ENCODE measurements around the gene HYAL1. TPM values are rescaled to one million over a fixed set of nuclear protein-coding genes. Genes with fewer than 3 reads are reported as not detected.

Gene HYAL1
- total RNA-seq = 4.1 TPM

DNA sequence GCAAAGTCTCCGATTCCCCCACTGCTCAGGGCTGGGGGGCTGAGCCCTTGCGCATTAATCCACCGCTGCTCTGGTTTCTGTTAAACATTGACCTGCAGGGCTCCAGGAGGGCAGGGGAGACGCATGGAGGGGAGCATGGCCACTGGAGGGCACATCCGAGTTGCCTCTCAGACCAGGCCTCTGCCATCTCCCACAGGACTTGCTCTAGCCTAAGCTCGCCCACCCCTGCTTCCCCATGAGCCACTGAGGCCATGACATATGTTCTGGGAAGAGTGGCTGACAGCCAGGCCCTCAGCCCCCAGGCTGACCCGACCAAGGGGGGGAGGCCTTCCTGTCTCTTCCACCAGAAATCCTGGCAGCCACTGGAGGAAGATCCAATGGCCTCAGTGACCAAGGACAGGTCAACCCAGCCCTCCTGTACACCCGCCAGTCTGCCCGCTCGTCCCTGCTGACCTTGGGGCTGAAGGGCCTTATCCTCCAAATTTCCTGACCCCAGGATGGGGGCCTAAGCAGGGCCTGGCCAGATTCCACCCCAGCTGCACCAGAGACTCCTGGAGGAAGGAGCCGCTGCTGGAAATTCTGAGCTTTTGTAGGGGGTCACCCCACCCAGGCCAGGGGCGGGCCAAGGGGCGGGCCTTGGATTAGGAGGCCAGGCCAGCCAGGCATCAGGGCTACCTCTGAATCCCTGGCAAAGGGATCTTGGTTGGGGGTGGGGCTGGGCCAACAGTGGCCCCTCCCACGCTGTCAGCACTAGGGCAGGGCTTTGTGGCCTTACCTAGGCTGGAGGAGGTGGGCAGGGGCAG lies at the start of gene HYAL1:
TSS of gene HYAL1 (minus strand) at position 562 of the 803 bp plus-strand sequence. CDS start 618 bp downstream, outside the sequence.
- peak; percentile 9 for ATAC-seq

DNA sequence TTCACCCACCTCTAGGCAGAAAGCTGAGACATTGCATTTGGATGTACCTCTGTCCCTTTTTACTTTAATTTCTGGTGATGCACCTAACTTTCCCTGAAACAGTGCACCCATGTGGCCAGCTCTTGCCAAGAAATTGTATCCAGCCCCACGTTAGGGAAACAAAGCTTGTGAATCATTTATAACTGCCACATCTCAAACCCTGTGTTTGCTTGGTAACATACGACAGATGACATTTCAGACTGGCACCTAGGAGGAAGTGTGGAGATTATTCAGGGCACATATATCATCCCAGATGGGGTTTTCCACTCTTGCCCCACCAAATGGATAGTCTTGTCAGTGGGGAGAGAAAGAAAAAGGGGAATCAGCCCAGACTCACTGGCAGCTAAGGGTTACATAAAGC lies 49.4 kb upstream of the HYAL1 start:
- ATAC-seq = no peak

DNA sequence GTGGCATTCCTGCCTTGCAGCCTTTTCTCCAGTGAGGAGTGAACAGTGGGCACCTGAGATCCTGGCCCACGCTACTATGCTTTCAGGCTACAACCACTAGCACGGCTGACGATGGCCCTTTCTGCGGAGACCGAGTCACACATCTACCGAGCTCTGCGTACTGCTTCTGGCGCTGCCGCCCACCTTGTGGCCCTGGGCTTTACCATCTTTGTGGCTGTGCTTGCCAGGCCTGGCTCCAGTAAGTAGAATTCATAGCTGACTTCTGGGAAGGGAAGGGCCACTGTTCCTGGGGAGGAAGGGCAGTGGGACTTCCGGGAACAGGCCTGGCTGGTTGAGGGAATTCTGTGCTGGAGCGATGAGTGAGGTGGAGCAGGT lies 47.9 kb upstream of the HYAL1 start:
- ATAC-seq = no peak

DNA sequence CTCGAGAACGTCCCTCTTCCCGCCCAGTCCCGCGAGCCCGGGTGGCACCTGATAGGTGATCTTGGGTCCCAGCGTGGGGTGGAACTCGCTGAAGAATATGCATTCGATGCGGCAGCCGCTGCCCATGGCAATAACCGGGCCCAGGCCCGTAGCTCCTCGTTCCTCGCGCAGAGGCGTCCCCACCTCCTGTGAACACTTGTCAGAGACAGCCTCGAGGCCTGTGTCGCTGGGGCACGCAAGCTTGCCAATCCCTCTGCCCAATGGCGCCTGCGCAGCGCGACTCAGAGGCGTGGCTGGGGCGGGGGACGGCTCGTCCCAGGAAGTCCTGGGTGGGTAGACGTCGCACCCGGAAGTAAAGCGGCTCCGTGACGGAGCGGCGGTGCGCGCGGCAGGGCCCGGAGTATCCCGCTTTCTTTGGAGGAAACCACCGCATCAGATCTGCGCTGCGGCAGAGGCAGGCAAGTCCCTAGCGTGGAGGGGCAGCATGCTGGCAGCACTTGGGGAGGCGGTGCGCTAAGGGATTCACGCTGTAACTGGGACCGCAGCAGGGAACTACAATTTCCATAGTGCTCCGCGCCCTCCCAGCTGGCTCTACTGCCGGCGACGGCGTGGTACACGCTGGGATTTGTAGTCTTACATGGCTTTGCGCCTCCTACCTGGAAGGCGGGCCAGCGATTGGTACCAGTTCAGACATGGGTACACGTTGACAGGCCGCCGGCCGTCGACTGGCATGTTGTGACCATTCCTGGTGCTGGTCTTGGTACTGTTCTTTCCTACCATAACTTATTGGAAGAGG lies 47.4 kb upstream of the HYAL1 start, which contains the start of the genes CYB561D2 and NPRL2:
TSS of gene CYB561D2 (plus strand) at position 336 of the 796 bp plus-strand sequence. CDS start 572 bp downstream, outside the sequence.
TSS of gene NPRL2 (minus strand) at position 249 of the 796 bp plus-strand sequence. CDS start at position 126, 123 bp downstream.
- ATAC-seq = peak; percentile 89

- ATAC-seq = no peak
These were observed 46.8 kb upstream of the HYAL1 start for GRCh38 chr3:50350213-50350526.

GRCh38 chr3:50347187-50347813 lies 43.9 kb upstream of the HYAL1 start:
- no peak for ATAC-seq

GRCh38 chr3:50345586-50346234 lies 42.3 kb upstream of the HYAL1 start, which contains the start of gene ZMYND10:
Gene ZMYND10, minus strand, starts transcription at chr3:50345732. Its CDS starts 153 bp downstream, at chr3:50345579.
- ATAC-seq = peak; percentile 46

DNA sequence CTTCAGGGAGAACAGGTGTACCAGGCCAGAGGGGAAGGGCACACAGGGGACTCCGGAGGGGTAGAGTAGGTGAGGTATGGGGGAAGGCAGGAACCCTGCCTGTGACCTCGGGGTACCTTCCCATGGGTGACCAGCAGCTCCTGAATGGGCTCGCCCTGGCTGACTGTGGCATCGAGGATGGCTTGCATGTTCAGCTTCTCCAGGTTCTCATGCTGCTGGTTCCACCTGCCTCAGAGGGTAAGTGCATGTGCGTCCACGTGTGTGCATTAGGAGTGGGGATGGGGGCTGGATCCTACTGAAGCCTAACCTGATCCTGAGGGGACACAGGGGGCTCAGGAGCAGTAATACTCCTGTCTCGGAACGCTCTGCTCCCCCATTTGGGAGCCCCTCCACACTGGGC lies 41.6 kb upstream of the HYAL1 start:
- no peak for ATAC-seq

DNA sequence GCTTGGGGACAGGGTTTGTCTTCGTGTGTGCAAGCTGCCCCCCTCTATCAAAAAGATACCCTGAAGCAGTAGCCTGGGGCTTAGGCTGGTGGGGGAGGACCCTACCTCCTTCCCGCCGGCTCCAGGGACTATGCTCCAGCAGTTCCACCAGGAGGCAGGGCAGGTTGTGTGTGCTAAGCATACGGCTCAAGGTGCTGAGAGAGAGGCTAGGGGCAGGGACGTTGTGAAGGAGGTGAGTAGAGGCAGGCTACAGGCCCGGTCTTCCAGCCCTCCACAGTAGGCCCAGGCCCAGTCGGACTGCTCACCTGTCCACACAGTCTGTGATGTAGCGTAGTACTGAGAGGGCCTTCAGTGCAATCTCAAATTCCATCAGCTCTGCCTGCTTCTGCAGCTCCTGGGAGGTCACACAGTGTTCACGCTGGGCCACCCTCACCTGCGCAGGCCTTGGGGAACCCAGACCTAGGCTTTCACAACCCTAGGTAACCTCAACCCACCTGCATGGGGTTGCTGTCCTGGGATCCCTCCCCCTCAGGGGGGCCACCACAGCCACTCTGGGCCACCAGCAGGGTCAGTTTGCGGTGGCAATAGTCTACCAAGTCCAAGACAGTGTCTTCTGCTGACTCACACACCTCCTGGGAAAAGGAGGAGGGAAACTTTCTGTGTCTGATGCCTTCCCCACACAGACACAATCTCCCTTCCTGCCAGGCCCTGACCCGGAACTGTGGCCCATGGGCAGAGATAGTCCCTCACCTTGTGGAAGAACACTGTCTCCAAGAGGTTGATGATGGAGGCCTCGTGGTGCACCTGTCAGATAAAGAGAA lies 39.6 kb upstream of the HYAL1 start:
- no peak for ATAC-seq

GRCh38 chr3:50341996-50342650 lies 38.7 kb upstream of the HYAL1 start:
- ATAC-seq = no peak

GRCh38 chr3:50341537-50341936 lies 38.2 kb upstream of the HYAL1 start:
- no peak for ATAC-seq

DNA sequence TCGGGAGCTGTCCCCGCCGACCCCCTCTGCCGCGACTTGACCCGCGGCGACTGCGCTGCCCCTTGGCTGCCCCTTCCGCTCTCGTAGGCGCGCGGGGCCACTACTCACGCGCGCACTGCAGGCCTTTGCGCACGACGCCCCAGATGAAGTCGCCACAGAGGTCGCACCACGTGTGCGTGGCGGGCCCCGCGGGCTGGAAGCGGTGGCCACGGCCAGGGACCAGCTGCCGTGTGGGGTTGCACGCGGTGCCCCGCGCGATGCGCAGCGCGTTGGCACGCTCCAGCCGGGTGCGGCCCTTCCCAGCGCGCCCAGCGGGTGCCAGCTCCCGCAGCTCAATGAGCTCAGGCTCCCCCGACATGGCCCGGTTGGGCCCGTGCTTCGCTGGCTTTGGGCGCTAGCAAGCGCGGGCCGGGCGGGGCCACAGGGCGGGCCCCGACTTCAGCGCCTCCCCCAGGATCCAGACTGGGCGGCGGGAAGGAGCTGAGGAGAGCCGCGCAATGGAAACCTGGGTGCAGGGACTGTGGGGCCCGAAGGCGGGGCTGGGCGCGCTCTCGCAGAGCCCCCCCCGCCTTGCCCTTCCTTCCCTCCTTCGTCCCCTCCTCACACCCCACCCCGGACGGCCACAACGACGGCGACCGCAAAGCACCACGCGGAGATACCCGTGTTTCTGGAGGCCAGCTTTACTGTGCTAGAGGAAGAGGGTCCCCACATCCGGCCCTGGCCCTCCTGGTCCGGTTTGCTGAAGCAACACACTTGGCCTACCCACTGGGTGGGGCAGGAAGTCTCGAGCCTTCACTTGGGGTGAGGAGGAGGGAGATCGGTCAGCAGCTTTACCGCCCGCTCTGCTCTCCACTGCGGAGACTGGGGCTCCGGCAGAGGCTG lies 37.3 kb upstream of the HYAL1 start, which contains the start of gene RASSF1:
TSS of gene RASSF1 (minus strand) at position 389 of the 882 bp plus-strand sequence. CDS start at position 358, 31 bp downstream.
- ATAC-seq = peak; percentile 47

DNA sequence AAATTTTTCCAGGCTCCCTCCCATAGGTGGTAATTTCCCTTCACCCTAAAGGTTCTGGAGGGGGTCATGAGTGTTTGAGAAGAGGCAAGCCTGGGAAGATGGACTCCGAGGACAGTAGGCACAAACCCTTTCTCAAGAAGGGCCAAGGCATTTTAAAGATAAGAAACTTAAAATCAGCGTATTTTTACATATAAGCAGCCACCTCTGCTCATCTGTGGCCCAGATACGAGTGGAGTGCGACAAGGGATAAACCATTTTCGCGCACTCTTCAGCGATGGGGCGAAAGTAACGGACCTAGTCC lies 36.7 kb upstream of the HYAL1 start:
- ATAC-seq = no peak

DNA sequence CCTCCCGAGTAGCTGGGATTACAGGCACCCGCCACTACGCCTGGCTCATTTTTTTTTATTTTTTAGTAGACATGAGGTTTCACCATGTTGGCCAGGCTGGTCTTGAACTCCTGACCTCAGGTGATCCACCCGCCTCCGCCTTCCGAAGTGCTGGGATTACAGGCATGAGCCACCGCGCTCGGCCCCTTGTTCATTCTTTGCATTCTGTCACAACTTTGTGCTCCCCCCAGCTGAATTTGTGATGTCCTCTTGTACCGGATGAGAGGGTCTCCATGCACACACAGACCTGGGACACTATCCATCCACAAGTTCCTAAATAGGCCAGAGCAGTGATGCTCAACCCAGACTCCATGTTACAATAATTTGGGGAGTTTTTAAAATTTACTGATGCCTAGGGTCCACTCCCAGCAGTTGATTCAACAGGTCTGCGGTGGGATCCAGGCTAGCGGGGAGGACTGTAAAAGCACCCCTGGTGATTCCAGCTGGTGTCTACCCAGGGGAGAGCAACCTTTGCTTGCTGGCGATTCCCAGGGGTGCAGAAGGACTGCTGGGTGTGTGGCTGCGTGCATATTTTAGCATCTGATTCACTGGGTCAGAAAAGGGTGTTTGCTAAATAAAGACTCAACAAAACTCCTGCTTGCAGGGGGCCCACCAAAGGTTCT lies 36.2 kb upstream of the HYAL1 start:
- ATAC-seq = no peak

GRCh38 chr3:50338965-50339364 lies 35.6 kb upstream of the HYAL1 start:
- ATAC-seq = no peak

DNA sequence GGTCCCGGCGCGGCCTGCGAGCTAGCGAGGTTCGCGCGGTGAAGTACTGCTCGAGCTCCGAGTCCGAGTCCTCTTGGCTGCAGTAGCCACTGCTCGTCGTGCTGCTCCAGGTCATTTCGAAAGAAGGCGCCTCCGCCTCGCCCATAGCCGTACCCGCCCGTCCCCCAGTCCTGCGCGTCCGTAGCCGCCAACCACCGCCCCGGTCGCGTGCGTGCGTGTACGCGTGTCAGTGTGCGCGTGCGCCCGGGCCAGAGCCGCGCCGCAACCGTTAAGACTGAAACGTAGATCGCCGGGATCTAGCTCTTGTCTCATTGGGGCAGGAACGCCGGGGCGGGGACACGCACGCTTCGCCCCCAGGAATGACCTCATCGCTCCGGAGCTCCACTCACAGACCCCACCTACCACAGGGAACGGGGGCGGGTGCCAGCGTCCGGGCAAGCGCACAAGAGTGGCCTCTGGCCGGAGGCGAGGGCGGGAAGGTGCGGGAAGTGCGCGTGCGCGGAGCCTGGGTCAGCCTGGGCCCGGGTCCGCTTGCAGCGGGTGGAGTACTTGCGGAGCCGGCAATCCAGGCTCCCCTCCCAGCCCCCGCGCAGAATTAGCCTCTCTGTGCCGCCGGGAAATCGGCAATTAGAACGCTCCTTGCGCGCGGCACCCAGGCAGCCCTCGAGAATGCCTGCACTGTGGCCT lies 33.9 kb upstream of the HYAL1 start:
- ATAC-seq = peak; percentile 86

GRCh38 chr3:50336452-50337174 lies 33.2 kb upstream of the HYAL1 start:
- peak; percentile 31 for ATAC-seq

Data from esophagus mucosa (tissue), 1 donor.